C4-2B (cell line): ENCODE data around the gene C3.

Experiments
- ZFX ChIP-seq: fragments of 450-650 bp; IDR thresholded peaks from 2 replicates; pipeline ENCODE4 v1.6.1; 2017
- TF ChIP-seq, protein P1 (sequence below): fragments of 450-650 bp; conservative IDR thresholded peaks from 2 replicates; pipeline ENCODE4 v1.5.1; 2017; ENCODE audit warnings: mild to moderate bottlenecking

DNA sequence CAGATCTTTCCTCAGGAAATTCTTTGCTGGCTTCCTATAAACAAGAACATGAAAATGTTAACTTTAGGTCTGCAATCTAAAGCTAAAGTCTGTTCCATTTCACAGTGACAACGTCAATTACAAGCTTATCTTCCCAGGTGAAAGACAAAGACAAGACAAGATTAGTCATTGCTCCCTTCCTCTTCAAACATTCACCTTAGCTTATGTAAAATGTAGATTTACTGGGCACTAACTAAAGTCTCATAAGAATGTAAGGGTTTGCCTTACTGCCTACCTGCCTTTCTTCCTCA lies 67.7 kb downstream of the C3 start:
- TF ChIP-seq, protein P1, sequence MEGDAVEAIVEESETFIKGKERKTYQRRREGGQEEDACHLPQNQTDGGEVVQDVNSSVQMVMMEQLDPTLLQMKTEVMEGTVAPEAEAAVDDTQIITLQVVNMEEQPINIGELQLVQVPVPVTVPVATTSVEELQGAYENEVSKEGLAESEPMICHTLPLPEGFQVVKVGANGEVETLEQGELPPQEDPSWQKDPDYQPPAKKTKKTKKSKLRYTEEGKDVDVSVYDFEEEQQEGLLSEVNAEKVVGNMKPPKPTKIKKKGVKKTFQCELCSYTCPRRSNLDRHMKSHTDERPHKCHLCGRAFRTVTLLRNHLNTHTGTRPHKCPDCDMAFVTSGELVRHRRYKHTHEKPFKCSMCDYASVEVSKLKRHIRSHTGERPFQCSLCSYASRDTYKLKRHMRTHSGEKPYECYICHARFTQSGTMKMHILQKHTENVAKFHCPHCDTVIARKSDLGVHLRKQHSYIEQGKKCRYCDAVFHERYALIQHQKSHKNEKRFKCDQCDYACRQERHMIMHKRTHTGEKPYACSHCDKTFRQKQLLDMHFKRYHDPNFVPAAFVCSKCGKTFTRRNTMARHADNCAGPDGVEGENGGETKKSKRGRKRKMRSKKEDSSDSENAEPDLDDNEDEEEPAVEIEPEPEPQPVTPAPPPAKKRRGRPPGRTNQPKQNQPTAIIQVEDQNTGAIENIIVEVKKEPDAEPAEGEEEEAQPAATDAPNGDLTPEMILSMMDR: no peak
- no peak for TF ChIP-seq ZFX
